ENCODE measurements around the gene DHRS7B.

DNA sequence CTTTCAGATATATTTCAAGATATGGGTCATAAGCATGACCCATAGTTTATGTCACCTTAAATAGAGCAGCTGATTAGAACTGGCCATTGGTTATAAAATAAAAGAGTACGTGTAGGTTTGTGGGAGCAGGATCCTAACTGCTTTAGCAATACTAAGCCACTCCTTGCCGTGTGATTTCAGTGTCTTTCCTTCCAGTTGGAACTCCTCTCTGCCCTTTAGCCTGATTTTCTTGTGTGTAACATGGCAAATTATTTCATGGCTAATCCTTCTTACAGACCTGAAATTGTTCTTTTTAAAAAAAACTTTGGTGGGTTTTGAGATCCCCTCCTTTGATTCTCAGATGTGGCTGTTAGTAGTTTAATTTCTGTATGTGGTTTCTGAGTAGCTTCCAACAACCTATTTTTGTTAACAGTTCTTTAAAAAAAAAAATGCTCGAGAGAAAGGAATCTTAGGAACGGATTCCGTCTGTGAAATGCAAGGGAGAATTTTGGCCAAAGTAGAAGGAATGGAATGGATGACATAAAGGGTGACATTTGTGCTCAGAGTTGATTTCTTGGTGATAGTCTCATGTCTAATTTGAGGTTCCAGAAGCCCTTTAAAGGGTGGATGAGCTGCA, 39.9 kb downstream of the DHRS7B start:
- TF ChIP-seq, protein P1, sequence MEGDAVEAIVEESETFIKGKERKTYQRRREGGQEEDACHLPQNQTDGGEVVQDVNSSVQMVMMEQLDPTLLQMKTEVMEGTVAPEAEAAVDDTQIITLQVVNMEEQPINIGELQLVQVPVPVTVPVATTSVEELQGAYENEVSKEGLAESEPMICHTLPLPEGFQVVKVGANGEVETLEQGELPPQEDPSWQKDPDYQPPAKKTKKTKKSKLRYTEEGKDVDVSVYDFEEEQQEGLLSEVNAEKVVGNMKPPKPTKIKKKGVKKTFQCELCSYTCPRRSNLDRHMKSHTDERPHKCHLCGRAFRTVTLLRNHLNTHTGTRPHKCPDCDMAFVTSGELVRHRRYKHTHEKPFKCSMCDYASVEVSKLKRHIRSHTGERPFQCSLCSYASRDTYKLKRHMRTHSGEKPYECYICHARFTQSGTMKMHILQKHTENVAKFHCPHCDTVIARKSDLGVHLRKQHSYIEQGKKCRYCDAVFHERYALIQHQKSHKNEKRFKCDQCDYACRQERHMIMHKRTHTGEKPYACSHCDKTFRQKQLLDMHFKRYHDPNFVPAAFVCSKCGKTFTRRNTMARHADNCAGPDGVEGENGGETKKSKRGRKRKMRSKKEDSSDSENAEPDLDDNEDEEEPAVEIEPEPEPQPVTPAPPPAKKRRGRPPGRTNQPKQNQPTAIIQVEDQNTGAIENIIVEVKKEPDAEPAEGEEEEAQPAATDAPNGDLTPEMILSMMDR (IDR thresholded peaks at IDR 0.05), result no peak
- TF ChIP-seq YY1 (IDR thresholded peaks at IDR 0.05; ENCODE audit: low read depth) (no peak), GABPA (IDR thresholded peaks at IDR 0.05; ENCODE audit: low read depth) (no peak), RCOR1 (IDR thresholded peaks at IDR 0.05; ENCODE audit: low read length) (no peak)
- TF ChIP-seq, protein P2, sequence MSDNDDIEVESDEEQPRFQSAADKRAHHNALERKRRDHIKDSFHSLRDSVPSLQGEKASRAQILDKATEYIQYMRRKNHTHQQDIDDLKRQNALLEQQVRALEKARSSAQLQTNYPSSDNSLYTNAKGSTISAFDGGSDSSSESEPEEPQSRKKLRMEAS (IDR thresholded peaks at IDR 0.05; ENCODE audit: low read depth), result no peak

All from SK-N-SH (cell line).